Karpas-422 (cell line): ENCODE data around the gene PTGER4. TPM values are rescaled to one million over a fixed set of nuclear protein-coding genes. Genes with fewer than 3 reads are reported as not detected.
A peak's percentile ranks its signal among the peaks of the same experiment; 100 is the strongest.

Source experiments
- DNase-seq: peaks from one replicate; pipeline ENCODE4 v3.0.0-alpha.2; 2015
- H2AFZ ChIP-seq: fragments of 200-600 bp; sonication (generic); 2 replicates; pipeline ENCODE4 v1.6.1; 2014; ENCODE audit warnings: antibody characterized with exemption, low read length, mixed read lengths
- H3K27ac ChIP-seq: fragments of 200-600 bp; sonication (generic); 2 replicates; pipeline ENCODE4 v1.5.1; 2014; ENCODE audit warnings: mild to moderate bottlenecking, low read length, moderate library complexity
- H3K27me3 ChIP-seq: fragments of 200-600 bp; sonication (generic); 2 replicates; pipeline ENCODE4 v1.6.1; 2014; ENCODE audit warnings: low read length, mixed read lengths
- H3K36me3 ChIP-seq: fragments of 200-600 bp; sonication (generic); 2 replicates; pipeline ENCODE4 v1.6.1; 2014; ENCODE audit warnings: low read length, mixed read lengths; ENCODE audit not compliant: insufficient read depth
- H3K4me1 ChIP-seq: fragments of 200-600 bp; sonication (generic); 2 replicates; pipeline ENCODE4 v1.6.1; 2014; ENCODE audit warnings: mild to moderate bottlenecking, low read length, mixed read lengths
- H3K4me2 ChIP-seq: fragments of 200-600 bp; sonication (generic); 2 replicates; pipeline ENCODE4 v1.6.1; 2014; ENCODE audit warnings: low read length, low read depth, mild to moderate bottlenecking; ENCODE audit not compliant: poor library complexity, severe bottlenecking
- H3K4me3 ChIP-seq: fragments of 200-600 bp; sonication (generic); 2 replicates; pipeline ENCODE4 v1.5.1; 2014; ENCODE audit warnings: mild to moderate bottlenecking, antibody characterized with exemption, low read length, mixed read lengths
- H3K79me2 ChIP-seq: fragments of 200-600 bp; sonication (generic); 2 replicates; pipeline ENCODE4 v1.6.1; 2014; ENCODE audit warnings: mild to moderate bottlenecking, low read length, mixed read lengths
- H3K9ac ChIP-seq: fragments of 200-600 bp; sonication (generic); 2 replicates; pipeline ENCODE4 v1.6.0; 2014; ENCODE audit warnings: low read length
- H3K9me2 ChIP-seq: fragments of 200-600 bp; sonication (generic), shearing (Covaris generic); replicated peaks from 2 replicates; pipeline ENCODE4 v1.6.0; 2014; ENCODE audit warnings: mild to moderate bottlenecking, low read length, moderate library complexity; ENCODE audit not compliant: insufficient read depth
- H3K9me3 ChIP-seq: fragments of 300-700, 200-600 bp; sonication (generic); 2 replicates; pipeline ENCODE4 v1.6.1; 2014; ENCODE audit warnings: low read length, mixed read lengths
- H4K20me1 ChIP-seq: fragments of 200-600 bp; sonication (generic); 2 replicates; pipeline ENCODE4 v1.6.1; 2014; ENCODE audit warnings: mild to moderate bottlenecking, antibody characterized with exemption, low read length, low read depth; ENCODE audit not compliant: insufficient read depth
- small RNA-seq: library from RNA; depleted of rRNA; stranded (forward); fragments of <200 nt; gene quantifications from one replicate; pipeline ENCODE3, GENCODE V24; 2014
- total RNA-seq: library from RNA; depleted of rRNA; stranded (reverse); fragments of >200 nt; shearing (Covaris generic); gene quantifications from 2 replicates; pipeline ENCODE4 v1.2.3, GENCODE V29; 2014; ENCODE audit warnings: low replicate concordance; rRNA removed

PTGER4 gene
- total RNA-seq, 1 experiment from 2014 or later: not detected

DNA sequence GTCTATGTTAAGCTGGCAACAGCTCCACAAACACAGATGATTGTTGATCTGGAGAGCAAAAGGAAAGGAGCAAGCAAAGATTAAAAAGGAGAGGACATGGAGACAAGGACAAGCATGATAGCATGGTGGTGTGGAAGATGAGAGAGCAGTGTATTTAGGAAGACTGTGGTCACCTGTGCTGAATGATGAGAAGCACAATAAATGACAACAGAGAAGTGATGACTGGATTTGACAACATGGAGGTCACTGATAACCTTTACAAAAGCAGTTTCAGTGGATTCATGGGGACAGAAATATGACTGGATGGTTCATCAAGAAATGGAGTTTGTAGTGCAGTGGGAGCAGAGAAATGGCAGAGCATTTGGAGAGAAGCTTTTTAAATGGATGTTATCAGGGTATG is 55.9 kb downstream of the PTGER4 start:
- Histone ChIP-seq H4K20me1 (no peaks in the 10 kb centered on the region), H3K27ac (no peak overlapping the region), H3K79me2 (peaks cover 69% of the 10 kb centered on the region), H2AFZ (no peak overlapping the region), H3K27me3 (no peaks in the 10 kb centered on the region), H3K4me1 (no peaks in the 10 kb centered on the region), H3K9me2 (no peaks in the 10 kb centered on the region), H3K4me3 (no peak overlapping the region), H3K4me2 (no peak overlapping the region), H3K9me3 (peaks cover 3% of the 10 kb centered on the region), H3K9ac (no peak overlapping the region), H3K36me3 (peaks cover 16% of the 10 kb centered on the region)
- DNase-seq: no peak

DNA sequence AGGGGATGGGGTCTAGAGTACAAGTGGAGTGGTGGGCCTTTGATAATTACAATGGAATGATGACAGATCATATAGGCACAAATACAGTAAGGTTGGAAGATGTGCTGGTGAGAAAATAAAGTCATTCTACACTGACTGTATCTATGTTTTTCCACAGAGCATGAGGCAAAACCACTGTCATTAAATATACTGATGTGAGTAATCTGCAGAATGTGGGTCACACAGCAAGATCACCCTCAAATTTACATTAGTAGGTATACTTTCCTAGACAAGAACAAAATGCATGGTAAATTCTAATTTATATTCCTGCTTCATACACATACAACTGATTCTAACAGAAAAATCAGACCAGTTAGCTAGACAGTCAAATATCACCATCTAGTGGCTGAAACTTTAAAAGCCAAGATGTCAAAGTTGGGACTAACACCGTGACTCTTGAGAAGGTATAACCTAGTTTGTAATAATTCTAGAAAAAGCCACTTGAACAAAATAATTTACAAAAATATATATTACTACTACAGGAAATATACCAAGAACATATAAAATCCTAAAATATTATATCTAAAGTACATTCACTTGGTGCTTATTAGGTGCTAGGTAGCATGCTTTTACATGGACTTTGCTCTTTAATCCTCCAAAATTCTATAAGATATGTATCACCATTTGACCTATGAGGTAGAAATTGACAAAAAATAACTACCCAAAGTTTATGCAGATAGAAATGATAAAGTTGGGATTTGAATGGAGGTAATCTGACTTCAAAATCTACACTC is 56.6 kb downstream of the PTGER4 start:
- peaks cover 7% of the 10 kb centered on the region for H3K9me3 ChIP-seq
- H3K9me2 ChIP-seq: no peaks in the 10 kb centered on the region
- H4K20me1 ChIP-seq: no peaks in the 10 kb centered on the region
- no peak overlapping the region for H3K4me3 ChIP-seq
- H3K27ac ChIP-seq: no peak overlapping the region
- DNase-seq: peak; percentile 91
- no peak overlapping the region for H3K9ac ChIP-seq
- no peaks in the 10 kb centered on the region for H3K4me1 ChIP-seq
- peaks cover 23% of the 10 kb centered on the region for H3K36me3 ChIP-seq
- H3K4me2 ChIP-seq: no peak overlapping the region
- no peaks in the 10 kb centered on the region for H3K27me3 ChIP-seq
- H2AFZ ChIP-seq: no peak overlapping the region
- H3K79me2 ChIP-seq: peaks cover 70% of the 10 kb centered on the region

DNA sequence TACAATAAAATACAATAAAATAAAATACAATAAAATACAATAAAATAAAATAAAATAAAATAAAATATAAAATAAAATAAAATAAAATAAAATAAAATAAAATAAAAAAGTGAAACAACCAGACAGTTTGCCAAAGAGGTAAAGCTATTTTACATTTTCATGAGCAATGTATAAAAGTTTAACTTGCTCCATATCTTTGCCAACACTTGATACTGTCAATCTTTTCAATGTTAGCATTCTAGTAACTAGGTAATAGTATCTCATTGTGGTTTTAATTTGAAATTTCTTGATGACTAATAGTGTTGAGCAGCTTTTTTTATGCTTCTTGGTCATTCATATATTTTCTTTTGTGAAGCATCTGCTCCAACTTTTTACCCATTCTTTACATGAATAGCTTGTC is 58.8 kb downstream of the PTGER4 start:
- peaks cover 9% of the 10 kb centered on the region for H3K9me3 ChIP-seq
- no peak overlapping the region for H3K9ac ChIP-seq
- H3K27me3 ChIP-seq: no peaks in the 10 kb centered on the region
- no peak overlapping the region for H2AFZ ChIP-seq
- no peaks in the 10 kb centered on the region for H3K9me2 ChIP-seq
- H3K27ac ChIP-seq: no peak overlapping the region
- no peak overlapping the region for H3K4me3 ChIP-seq
- no peaks in the 10 kb centered on the region for H3K4me1 ChIP-seq
- no peak for DNase-seq
- peaks cover 38% of the 10 kb centered on the region for H3K36me3 ChIP-seq
- no peaks in the 10 kb centered on the region for H4K20me1 ChIP-seq
- no peak overlapping the region for H3K4me2 ChIP-seq
- H3K79me2 ChIP-seq: peaks cover 63% of the 10 kb centered on the region

Small RNA genes lying within 50 kb of the gene (small RNA-seq; reads per million reads assigned to genes)
- gene RF00092: not detected

Other genes with a start within 250 kb of the PTGER4 start
- gene TTC33, start 76.0 kb downstream of the PTGER4 start, total RNA-seq: 17.0 and 18.5 TPM in 2 replicates
- gene PRKAA1, start 118.5 kb downstream of the PTGER4 start, total RNA-seq: 53.0 and 62.2 TPM in 2 replicates
- gene RPL37, start 155.3 kb downstream of the PTGER4 start, total RNA-seq: 3,939 and 6,611 TPM in 2 replicates
- 0.43 and 1.0 TPM in 2 replicates for gene CARD6, start 161.5 kb downstream of the PTGER4 start, total RNA-seq
- gene C7, start 229.6 kb downstream of the PTGER4 start, total RNA-seq: not detected in 2 replicates